T-helper 17 cell (primary cell): Measurements from ENCODE around the gene ZNF823. TPM values are rescaled to one million over a fixed set of nuclear protein-coding genes. Genes with fewer than 3 reads are reported as not detected.
"Not testable (repeated sequence)": the region's sequence is repeated elsewhere in the genome, so short reads cannot be mapped to it uniquely, and the experiment has no call there.

Experiments
- ATAC-seq: fragments of 150-1000 bp; cut with Tn5 transposase; 2 replicates; pipeline ENCODE4 v1.10.0; 2021; ENCODE audit warnings: mild to moderate bottlenecking, moderate library complexity
- DNase-seq, 3 donors: peaks; one replicate each; pipeline versions ENCODE4 v3.0.0 to v3.0.0-alpha.2; 2020 to 2021
- H3K9me3 ChIP-seq: one replicate; pipeline ENCODE4 v1.7.0; 2013; ENCODE audit warnings: low read length, mild to moderate bottlenecking; ENCODE audit not compliant: control insufficient read depth, poor library complexity, severe bottlenecking
- H3K27ac Mint-ChIP-seq: one replicate; pipeline ENCODE4 v1.8.0; 2022; ENCODE audit warnings: mild to moderate bottlenecking, moderate library complexity, mixed read lengths
- H3K27me3 Mint-ChIP-seq: one replicate; pipeline ENCODE4 v1.8.0; 2022; ENCODE audit warnings: mixed read lengths
- H3K36me3 Mint-ChIP-seq: one replicate; pipeline ENCODE4 v1.8.0; 2022; ENCODE audit warnings: low read depth, mixed read lengths
- H3K4me1 Mint-ChIP-seq: one replicate; pipeline ENCODE4 v1.8.0; 2022; ENCODE audit warnings: mild to moderate bottlenecking, mixed read lengths
- H3K4me3 Mint-ChIP-seq: one replicate; pipeline ENCODE4 v1.8.0; 2022; ENCODE audit warnings: mild to moderate bottlenecking, moderate library complexity, mixed read lengths
- total RNA-seq, 4 donors: library from RNA in 2 of 4; stranded (reverse) in 2 of 4; gene quantifications; one replicate each; pipeline ENCODE4 v1.2.3 and lab custom pipeline; 2022 to 2026

The ZNF823 gene
- total RNA-seq, 2 donors from 2014 or later: 1.7 to 2.4 TPM

DNA sequence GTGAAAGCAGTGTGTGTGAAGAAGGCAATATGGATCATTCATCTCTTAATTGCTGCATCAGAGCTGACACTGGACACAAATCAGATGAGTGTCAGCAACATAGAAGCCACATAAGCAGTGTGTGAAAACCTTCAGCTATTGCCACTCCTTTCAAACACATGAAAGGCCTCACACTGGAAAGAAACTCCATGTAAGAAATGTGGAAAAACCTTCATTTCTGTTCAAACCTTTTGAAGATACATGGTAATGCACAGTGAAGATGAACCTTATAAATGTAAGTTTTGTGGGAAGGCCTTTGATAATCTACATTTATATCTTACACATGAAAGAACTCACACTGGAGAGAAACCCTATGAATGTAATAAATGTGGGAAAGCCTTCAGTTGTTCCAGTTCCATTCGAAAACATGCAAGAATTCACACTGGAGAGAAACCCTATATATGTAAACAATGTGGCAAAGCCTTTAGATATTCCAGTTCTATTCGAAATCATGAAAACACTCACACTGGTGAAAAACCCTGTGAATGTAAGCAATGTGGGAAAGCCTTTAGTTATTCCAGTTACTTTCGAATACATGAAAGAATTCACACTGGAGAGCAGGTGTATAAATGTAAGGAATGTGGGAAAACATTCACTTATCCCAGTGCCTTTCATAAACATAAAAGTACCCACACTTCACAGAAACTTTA, 53.6 kb downstream of the ZNF823 start:
- peaks cover 7% of the 10 kb centered on the region for H3K9me3 ChIP-seq
- H3K36me3 Mint-ChIP-seq: no peaks in the 10 kb centered on the region
- DNase-seq (no peak), ATAC-seq (no peak)
- no peak overlapping the region for H3K4me3 Mint-ChIP-seq
- no peaks in the 10 kb centered on the region for H3K4me1 Mint-ChIP-seq
- no peak overlapping the region for H3K27ac Mint-ChIP-seq
- no peaks in the 10 kb centered on the region for H3K27me3 Mint-ChIP-seq

DNA sequence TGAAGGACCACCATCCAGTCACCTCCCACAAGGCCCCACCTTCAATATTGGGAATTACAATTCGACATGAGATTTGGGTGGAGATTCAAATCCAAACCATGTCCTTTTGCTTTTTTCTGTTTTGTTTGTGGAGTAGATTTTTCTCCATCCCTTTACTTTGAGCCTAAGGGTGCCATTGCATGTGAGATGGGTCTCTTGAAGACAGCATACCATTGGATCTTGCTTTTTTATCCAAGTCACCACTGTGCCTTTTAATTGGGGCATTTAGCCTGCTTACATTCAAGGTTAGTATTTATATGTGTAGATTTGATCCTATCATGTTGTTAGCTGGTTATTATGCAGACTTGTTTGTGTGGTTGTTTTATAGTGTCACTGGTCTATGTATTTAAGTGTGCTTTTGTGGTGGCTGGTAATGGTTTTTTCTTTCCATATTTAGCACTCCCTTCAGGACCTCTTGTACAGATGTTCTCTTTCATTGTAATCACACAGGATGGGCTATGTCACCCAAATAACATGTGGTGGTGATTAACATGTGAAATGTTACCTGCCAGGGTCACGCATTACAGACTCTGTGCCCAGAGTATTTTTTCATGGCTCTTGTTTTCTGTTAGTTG, 58.0 kb downstream of the ZNF823 start:
- ATAC-seq (no peak), DNase-seq (no peak)
- Mint-ChIP-seq H3K4me3 (no peak overlapping the region), H3K27me3 (peaks cover 7% of the 10 kb centered on the region), H3K36me3 (no peaks in the 10 kb centered on the region), H3K27ac (no peak overlapping the region), H3K4me1 (no peaks in the 10 kb centered on the region)
- H3K9me3 ChIP-seq: peaks cover 7% of the 10 kb centered on the region

DNA sequence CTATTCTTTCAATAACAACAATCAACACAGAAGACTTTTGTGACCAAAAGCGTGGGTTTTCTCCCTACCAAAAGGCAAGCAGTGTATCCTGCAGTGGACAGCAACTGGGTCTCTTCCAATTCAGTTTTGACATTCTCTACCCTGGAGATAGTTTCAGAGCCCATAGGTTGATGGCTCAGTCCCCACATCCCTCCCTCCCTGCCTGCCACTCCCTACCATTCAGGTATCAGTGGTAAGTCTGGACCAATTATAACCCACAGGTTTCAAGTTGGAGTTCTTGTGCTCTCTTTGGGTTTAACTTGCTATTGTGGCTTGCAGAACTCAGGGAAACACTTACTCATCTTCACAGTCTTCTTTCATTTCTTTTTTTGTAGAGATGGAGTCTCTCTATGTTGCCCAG, 60.2 kb downstream of the ZNF823 start:
- Mint-ChIP-seq H3K36me3 (no peaks in the 10 kb centered on the region), H3K4me1 (peaks cover 4% of the 10 kb centered on the region), H3K27ac (no peak overlapping the region), H3K4me3 (no peak overlapping the region), H3K27me3 (peaks cover 18% of the 10 kb centered on the region)
- no peak for DNase-seq
- no peaks in the 10 kb centered on the region for H3K9me3 ChIP-seq
- ATAC-seq: no peak

GRCh38 chr19:11676661-11677600, 61.8 kb downstream of the ZNF823 start:
- not testable (repeated sequence) for H3K4me1 Mint-ChIP-seq, H3K27ac Mint-ChIP-seq, ATAC-seq, H3K9me3 ChIP-seq, H3K4me3 Mint-ChIP-seq, H3K36me3 Mint-ChIP-seq, DNase-seq
- peaks cover 26% of the 10 kb centered on the region for H3K27me3 Mint-ChIP-seq

- H3K4me3 Mint-ChIP-seq: no peak overlapping the region
- H3K9me3 ChIP-seq: no peaks in the 10 kb centered on the region
- peaks cover 5% of the 10 kb centered on the region for H3K4me1 Mint-ChIP-seq
- DNase-seq: no peak
- H3K27me3 Mint-ChIP-seq: peaks cover 26% of the 10 kb centered on the region
- no peaks in the 10 kb centered on the region for H3K36me3 Mint-ChIP-seq
- no peak overlapping the region for H3K27ac Mint-ChIP-seq
- ATAC-seq: no peak
Observed at GRCh38 chr19:11675569-11675968, 63.2 kb downstream of the ZNF823 start.

GRCh38 chr19:11674067-11674492, 64.7 kb downstream of the ZNF823 start:
- no peaks in the 10 kb centered on the region for H3K9me3 ChIP-seq
- Mint-ChIP-seq H3K4me1 (peaks cover 5% of the 10 kb centered on the region), H3K27ac (no peak overlapping the region), H3K36me3 (no peaks in the 10 kb centered on the region), H3K27me3 (peaks cover 26% of the 10 kb centered on the region), H3K4me3 (peak overlapping the region; percentile 37)
- ATAC-seq: no peak
- no peak for DNase-seq

DNA sequence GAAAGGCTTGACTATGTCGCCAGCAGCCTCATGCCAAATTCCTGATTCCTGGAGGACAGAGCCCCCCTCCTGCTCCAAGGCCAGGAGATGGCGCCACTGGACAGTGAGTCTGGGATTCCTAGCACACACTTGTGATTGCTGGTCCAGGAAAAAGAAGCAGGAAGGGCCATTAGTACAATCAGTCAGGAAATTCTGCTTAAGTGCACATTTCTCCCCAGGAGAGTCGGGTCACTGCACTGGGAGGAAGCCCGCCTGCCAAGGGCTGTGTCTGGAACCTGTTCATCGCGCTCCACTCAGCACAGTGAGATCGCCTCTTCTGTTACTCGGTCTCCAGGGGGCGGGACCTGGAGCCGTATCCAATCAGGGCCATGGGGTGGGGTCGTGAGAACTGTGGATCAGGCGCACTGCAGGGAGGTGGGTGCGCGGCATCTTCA, 65.1 kb downstream of the ZNF823 start:
- peaks cover 26% of the 10 kb centered on the region for H3K27me3 Mint-ChIP-seq
- H3K9me3 ChIP-seq: no peaks in the 10 kb centered on the region
- no peaks in the 10 kb centered on the region for H3K36me3 Mint-ChIP-seq
- peaks cover 5% of the 10 kb centered on the region for H3K4me1 Mint-ChIP-seq
- no peak overlapping the region for H3K27ac Mint-ChIP-seq
- ATAC-seq (peak; percentile 25), DNase-seq (no peak)
- peak overlapping the region; percentile 37 for H3K4me3 Mint-ChIP-seq

Other genes with a start within 250 kb of the ZNF823 start
- 10 to 100 TPM; 15.3 to 15.6 TPM for gene ZNF653, start 233.1 kb downstream of the ZNF823 start, total RNA-seq
- gene ECSIT, start 209.8 kb downstream of the ZNF823 start, total RNA-seq: 10 to 100 TPM; 22.6 to 23.9 TPM
- gene CNN1, start 200.1 kb downstream of the ZNF823 start, total RNA-seq: 1 to 10 TPM in 1 of 2 donors, not detected in 1; 2.6 TPM
- 10 to 100 TPM; 33.9 to 40.6 TPM for gene ELOF1, start 179.7 kb downstream of the ZNF823 start, total RNA-seq
- gene ACP5, start 161.3 kb downstream of the ZNF823 start, total RNA-seq: 10 to 100 TPM; 14.6 to 18.2 TPM
- 1 to 10 TPM; 4.9 to 6.0 TPM for gene ZNF627, start 141.5 kb downstream of the ZNF823 start, total RNA-seq
- 1 to 10 TPM; 3.3 to 4.6 TPM for gene ZNF441, start 28.1 kb upstream of the ZNF823 start, total RNA-seq
- gene ZNF491, start 59.6 kb upstream of the ZNF823 start, total RNA-seq: under 1 TPM; 0.26 to 0.60 TPM
- gene ZNF440, start 75.3 kb upstream of the ZNF823 start, total RNA-seq: 1 to 10 TPM; 7.9 to 9.5 TPM
- gene ZNF439, start 109.8 kb upstream of the ZNF823 start, total RNA-seq: 1 to 10 TPM; 4.5 to 8.4 TPM
- 1 to 10 TPM; 2.3 to 2.4 TPM for gene ZNF69, start 148.8 kb upstream of the ZNF823 start, total RNA-seq
- gene ZNF700, start 186.2 kb upstream of the ZNF823 start, total RNA-seq: 10 to 100 TPM; 14.3 to 18.7 TPM
- 1 to 10 TPM; 1.5 to 1.7 TPM for gene ZNF763, start 226.1 kb upstream of the ZNF823 start, total RNA-seq